K562 (cell line): Measurements from ENCODE around the gene COA5. TPM values are rescaled to one million over a fixed set of nuclear protein-coding genes. Genes with fewer than 3 reads are reported as not detected.

ENCODE experiments used
- CREBBP ChIP-seq: IDR thresholded peaks from one replicate; pipeline ENCODE4 v1.6.1; 2012; ENCODE audit warnings: low read depth, mild to moderate bottlenecking, control low read depth, inconsistent platforms, low read length
- ETV5 ChIP-seq: sonication (generic); formaldehyde crosslinking; IDR thresholded peaks from 2 replicates; pipeline ENCODE4 v1.4.0; 2020; ENCODE audit warnings: low read depth, mild to moderate bottlenecking, missing genetic modification reagents
- HEY1 ChIP-seq: fragments of 250-450 bp; sonication (Bioruptor Pico); IDR thresholded peaks from 2 replicates; pipeline ENCODE4 v1.5.0; 2020; ENCODE audit warnings: mild to moderate bottlenecking, moderate library complexity, borderline replicate concordance
- MEF2D ChIP-seq: conservative IDR thresholded peaks from 2 replicates; pipeline ENCODE4 v1.6.1; 2016; ENCODE audit warnings: low read depth, missing genetic modification characterization, missing compliant biosample characterization
- MXI1 ChIP-seq: IDR thresholded peaks from 2 replicates; pipeline ENCODE4 v1.6.1; 2011; ENCODE audit warnings: low read depth, mild to moderate bottlenecking, improper control_type of control experiment, low read length
- PHTF2 ChIP-seq: fragments of 250-450 bp; sonication (Bioruptor Pico); IDR thresholded peaks from 2 replicates; pipeline ENCODE4 v1.5.0; 2021; ENCODE audit warnings: mild to moderate bottlenecking
- PPARD ChIP-seq: fragments of 250-450 bp; sonication (Bioruptor Pico); IDR thresholded peaks from 2 replicates; pipeline ENCODE4 v1.8.0; 2022; ENCODE audit warnings: inconsistent platforms, mild to moderate bottlenecking, moderate library complexity
- STAT5A ChIP-seq: IDR thresholded peaks from 2 replicates; pipeline ENCODE4 v1.6.1; 2012; ENCODE audit warnings: low read length, inconsistent platforms, borderline replicate concordance
- SUPT5H ChIP-seq: fragments of 450-650 bp; IDR thresholded peaks from 2 replicates; pipeline ENCODE4 v1.6.1; 2016
- TFAP4 ChIP-seq: sonication (generic); formaldehyde crosslinking; IDR thresholded peaks from 2 replicates; pipeline ENCODE4 v1.8.0; 2022; ENCODE audit warnings: missing genetic modification reagents, mild to moderate bottlenecking, moderate library complexity, borderline replicate concordance
- ZNF143 ChIP-seq: sonication (generic); formaldehyde crosslinking; IDR thresholded peaks from 2 replicates; pipeline ENCODE4 v1.9.0; 2022; ENCODE audit warnings: mild to moderate bottlenecking, missing genetic modification reagents
- ZNF24 ChIP-seq: fragments of 450-650 bp; IDR thresholded peaks from 2 replicates; pipeline ENCODE4 v1.6.1; 2016
- polyA plus RNA-seq, 8 experiments: library from polyadenylated mRNA; depleted of rRNA in 4 of 8; stranded (reverse) in 5 of 8; unstranded in 3 of 8; fragments of >200 nt; fragmentation: Nextera tagmentation in 2 of 8; fragmentation: Illumina TruSeq in 1 of 8; extraction: Ambion mirVana in 2 of 8; extraction: Trizol in 1 of 8; gene quantifications; 2 replicates each; pipeline versions ENCODE4 v1.2.1 to v1.2.3, GENCODE V29; 2011 to 2014; ENCODE audit warnings: inconsistent platforms in 1 of 8, missing spikeins in 1 of 8
- total RNA-seq, 7 experiments: library from RNA; depleted of rRNA in 6 of 7; stranded (reverse); fragments of >200 nt in 6 of 7; fragmentation: Illumina TruSeq in 2 of 7; extraction: Trizol in 2 of 7; gene quantifications; 2 replicates each; pipeline versions ENCODE4 v1.2.1 to v1.2.3, GENCODE V29; 2011 to 2021; ENCODE audit warnings: low replicate concordance in 1 of 7
- TF ChIP-seq, protein P1 (sequence below): sonication (generic); IDR thresholded peaks from 2 replicates; pipeline ENCODE4 v1.6.1; 2016

COA5 gene
- total and polyA plus RNA-seq, 9 of the 15 experiments (the other 6 are each of a cell fraction or from before 2014, with no cell fraction given), result 17.9 to 77.6 (median 33.4) TPM

- TF ChIP-seq, protein P1, sequence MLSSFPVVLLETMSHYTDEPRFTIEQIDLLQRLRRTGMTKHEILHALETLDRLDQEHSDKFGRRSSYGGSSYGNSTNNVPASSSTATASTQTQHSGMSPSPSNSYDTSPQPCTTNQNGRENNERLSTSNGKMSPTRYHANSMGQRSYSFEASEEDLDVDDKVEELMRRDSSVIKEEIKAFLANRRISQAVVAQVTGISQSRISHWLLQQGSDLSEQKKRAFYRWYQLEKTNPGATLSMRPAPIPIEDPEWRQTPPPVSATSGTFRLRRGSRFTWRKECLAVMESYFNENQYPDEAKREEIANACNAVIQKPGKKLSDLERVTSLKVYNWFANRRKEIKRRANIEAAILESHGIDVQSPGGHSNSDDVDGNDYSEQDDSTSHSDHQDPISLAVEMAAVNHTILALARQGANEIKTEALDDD, result 0 out of 2 replicates have a peak, but pooled peaks have one; percentile 36
- TF ChIP-seq ZNF143 (CRISPR knock-in tag) (peak; percentile 36; the same call in 1 of the 2 replicates), STAT5A (no peak), HEY1 (CRISPR knock-in tag) (no peak), PHTF2 (no peak), MEF2D (tag) (no peak), ETV5 (CRISPR knock-in tag) (no peak), ZNF24 (peak; percentile 11; the same call in 1 of the 2 replicates), SUPT5H (no peak), CREBBP (no peak), PPARD (CRISPR knock-in tag) (no peak), TFAP4 (CRISPR knock-in tag) (no peak), MXI1 (no peak)
- TF ChIP-seq, all 486 proteins: peak for 6
Observed at GRCh38 chr2:98607741-98608115, 584 bp downstream of the COA5 start (continued).
